ENCODE data around the gene HEPH. TPM values are rescaled to one million over a fixed set of nuclear protein-coding genes. Genes with fewer than 3 reads are reported as not detected.
A peak's percentile ranks its signal among the peaks of the same experiment; 100 is the strongest.

HEPH gene
- total RNA-seq, 4 donors from 2014 or later, result 35.7 to 84.9 (median 76.8) TPM

DNA sequence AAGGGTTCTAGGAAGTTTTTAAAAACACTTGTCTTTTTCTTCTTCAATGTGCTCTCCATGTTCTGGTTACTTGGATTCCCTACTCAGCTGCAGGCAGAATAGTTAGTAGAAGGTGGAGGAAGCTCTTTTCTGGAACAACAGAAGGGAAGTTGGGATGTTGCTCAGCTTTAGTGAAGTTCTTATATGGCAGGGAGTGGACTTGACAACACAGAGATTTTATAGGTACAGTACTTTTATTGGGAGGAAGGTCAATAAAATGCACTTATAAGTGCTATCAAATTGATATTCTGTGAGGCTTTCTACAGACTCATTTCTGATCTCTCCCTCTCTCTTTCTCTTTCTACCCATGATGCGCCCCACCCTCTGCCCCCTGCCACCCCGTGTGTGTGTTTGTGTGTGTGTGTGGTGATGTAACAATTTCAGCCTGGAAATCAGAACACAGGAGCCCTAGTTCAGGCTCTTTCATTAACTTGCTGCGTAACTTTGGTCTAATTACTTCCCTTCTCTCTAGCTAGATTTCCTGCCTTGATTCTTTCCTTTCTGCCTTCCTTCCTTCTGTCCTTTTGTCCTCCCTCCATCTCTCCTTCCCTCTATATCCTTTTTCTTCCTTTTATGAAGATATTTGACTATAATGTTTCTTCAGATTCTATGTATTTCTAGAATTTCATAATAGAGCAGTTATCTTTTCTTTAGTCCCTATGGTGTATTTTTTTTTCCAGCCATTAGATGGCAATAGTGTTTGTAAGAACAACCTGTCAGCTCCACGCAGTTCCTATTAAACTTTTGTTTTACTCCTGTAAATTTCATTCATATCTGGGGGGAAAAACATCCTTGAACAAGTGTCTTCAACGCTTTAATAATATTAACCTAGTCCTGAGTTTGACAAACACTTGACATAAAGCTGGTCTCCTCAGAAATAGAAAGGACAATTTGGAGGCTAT is 37.1 kb downstream of the HEPH start:
- no peak overlapping the region for H3K4me3 ChIP-seq
- peaks cover 0 to 16% (median 0%) of the 10 kb centered on the region in 4 donors for H3K36me3 ChIP-seq
- TF ChIP-seq POLR2AphosphoS5 (IDR thresholded peaks at IDR 0.05), result no peak
- TF ChIP-seq, protein P1, sequence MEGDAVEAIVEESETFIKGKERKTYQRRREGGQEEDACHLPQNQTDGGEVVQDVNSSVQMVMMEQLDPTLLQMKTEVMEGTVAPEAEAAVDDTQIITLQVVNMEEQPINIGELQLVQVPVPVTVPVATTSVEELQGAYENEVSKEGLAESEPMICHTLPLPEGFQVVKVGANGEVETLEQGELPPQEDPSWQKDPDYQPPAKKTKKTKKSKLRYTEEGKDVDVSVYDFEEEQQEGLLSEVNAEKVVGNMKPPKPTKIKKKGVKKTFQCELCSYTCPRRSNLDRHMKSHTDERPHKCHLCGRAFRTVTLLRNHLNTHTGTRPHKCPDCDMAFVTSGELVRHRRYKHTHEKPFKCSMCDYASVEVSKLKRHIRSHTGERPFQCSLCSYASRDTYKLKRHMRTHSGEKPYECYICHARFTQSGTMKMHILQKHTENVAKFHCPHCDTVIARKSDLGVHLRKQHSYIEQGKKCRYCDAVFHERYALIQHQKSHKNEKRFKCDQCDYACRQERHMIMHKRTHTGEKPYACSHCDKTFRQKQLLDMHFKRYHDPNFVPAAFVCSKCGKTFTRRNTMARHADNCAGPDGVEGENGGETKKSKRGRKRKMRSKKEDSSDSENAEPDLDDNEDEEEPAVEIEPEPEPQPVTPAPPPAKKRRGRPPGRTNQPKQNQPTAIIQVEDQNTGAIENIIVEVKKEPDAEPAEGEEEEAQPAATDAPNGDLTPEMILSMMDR (IDR thresholded peaks at IDR 0.05), result peak in 2 of 3 experiments; percentile 26 to 42
- H3K4me1 ChIP-seq, result no peaks in the 10 kb centered on the region
- DNase-seq (ENCODE audit: extremely low spot score), result no peak
- 38% methylated on average over 5 of the region's 5 CpGs for WGBS
- H3K27me3 ChIP-seq, result no peaks in the 10 kb centered on the region
- intact Hi-C loops (cut with DNase I), result no loop called here
- H3K9me3 ChIP-seq, result no peaks in the 10 kb centered on the region
- H3K27ac ChIP-seq (replicated peaks in 1 of 4), result no peak overlapping the region

GRCh38 chrX:66203114-66203513 is 39.1 kb downstream of the HEPH start:
- intact Hi-C loops (cut with DNase I), result no loop called here
- Histone ChIP-seq H3K4me3 (no peak overlapping the region), H3K36me3 (peaks cover 0 to 14% (median under 1%) of the 10 kb centered on the region in 4 donors), H3K9me3 (no peaks in the 10 kb centered on the region), H3K27ac (replicated peaks in 1 of 4) (no peak overlapping the region), H3K27me3 (no peaks in the 10 kb centered on the region), H3K4me1 (no peaks in the 10 kb centered on the region)
- TF ChIP-seq POLR2A (IDR thresholded peaks at IDR 0.05; ENCODE audit: low read depth) (no peak), POLR2AphosphoS5 (IDR thresholded peaks at IDR 0.05) (no peak), EP300 (IDR thresholded peaks at IDR 0.05) (no peak)
- TF ChIP-seq, protein P1 (IDR thresholded peaks at IDR 0.05), result no peak
- DNase-seq (ENCODE audit: extremely low spot score), result no peak
- WGBS, result 78% methylated on average over 5 of the region's 5 CpGs

DNA sequence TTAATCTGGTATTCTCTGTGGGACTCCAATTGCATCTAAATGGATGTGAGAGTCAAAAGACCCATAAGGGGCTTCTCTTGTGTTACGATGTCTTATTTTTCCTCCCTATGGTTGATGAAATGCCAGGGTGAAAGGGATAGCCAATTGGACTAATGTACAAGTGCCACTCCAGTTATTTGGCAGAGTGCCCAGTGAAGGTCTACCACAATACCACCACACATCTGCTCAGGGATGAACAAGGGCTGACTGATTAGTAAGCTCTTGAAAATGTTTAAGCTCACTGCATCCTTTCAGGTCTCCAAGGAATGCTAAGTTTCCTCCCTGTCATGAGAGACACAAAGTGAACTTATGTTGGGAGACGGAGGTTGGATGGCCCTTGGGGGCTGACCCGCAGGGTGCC is 57.8 kb downstream of the HEPH start:
- no peak overlapping the region for H3K4me3 ChIP-seq
- H3K27ac ChIP-seq (replicated peaks in 1 of 4), result no peak overlapping the region
- peaks cover 0 to 5% (median 0%) of the 10 kb centered on the region in 4 donors for H3K9me3 ChIP-seq
- intact Hi-C loops (cut with DNase I), result no loop called here
- H3K27me3 ChIP-seq, result no peaks in the 10 kb centered on the region
- no peaks in the 10 kb centered on the region for H3K4me1 ChIP-seq
- DNase-seq (ENCODE audit: extremely low spot score), result no peak
- TF ChIP-seq, protein P1 (IDR thresholded peaks at IDR 0.05), result no peak
- no peaks in the 10 kb centered on the region for H3K36me3 ChIP-seq
- 86% methylated on average over 3 of the region's 3 CpGs for WGBS

GRCh38 chrX:66232296-66232695 is 68.2 kb downstream of the HEPH start:
- H3K36me3 ChIP-seq, result no peaks in the 10 kb centered on the region
- H3K4me1 ChIP-seq, result no peaks in the 10 kb centered on the region
- H3K27me3 ChIP-seq, result no peaks in the 10 kb centered on the region
- no peak overlapping the region for H3K27ac ChIP-seq (replicated peaks in 1 of 4)
- intact Hi-C loops (cut with DNase I), result no loop called here
- DNase-seq (ENCODE audit: extremely low spot score), result no peak
- H3K9me3 ChIP-seq, result peaks cover 0 to 9% (median 0%) of the 10 kb centered on the region in 4 donors
- TF ChIP-seq EP300 (IDR thresholded peaks at IDR 0.05) (no peak), POLR2AphosphoS5 (IDR thresholded peaks at IDR 0.05) (no peak), POLR2A (IDR thresholded peaks at IDR 0.05; ENCODE audit: low read depth) (no peak)
- TF ChIP-seq, protein P1 (IDR thresholded peaks at IDR 0.05), result no peak
- 74% methylated on average over 2 of the region's 2 CpGs for WGBS
- H3K4me3 ChIP-seq, result no peak overlapping the region

Measured in esophagus muscularis mucosa (tissue), 4 donors.